Activated T-helper 1 cell treated with anti-CD3 and anti-CD28 coated beads, Interleukin-12 subunit alpha, Interleukin-12 subunit beta, Interleukin-2, Interleukin-4 antibody, amounts not matched to agents 30 ng/mL and 10 ng/mL and 1 ng/mL, durations not matched to agents 14 hours and 24 hours and 36 hours (primary cell): ENCODE measurements around the gene GPR137. TPM values are rescaled to one million over a fixed set of nuclear protein-coding genes. Genes with fewer than 3 reads are reported as not detected.
A peak's percentile ranks its signal among the peaks of the same experiment; 100 is the strongest.
"Not testable (repeated sequence)": the region's sequence is repeated elsewhere in the genome, so short reads cannot be mapped to it uniquely, and the experiment has no call there.

Source experiments
- DNase-seq: peaks from one replicate; pipeline ENCODE4 v3.0.0; 2021; ENCODE audit warnings: low spot score
- H3K27ac Mint-ChIP-seq: one replicate; pipeline ENCODE4 v1.8.0; 2021; ENCODE audit warnings: mild to moderate bottlenecking, mixed read lengths
- H3K27me3 Mint-ChIP-seq: one replicate; pipeline ENCODE4 v1.8.0; 2022; ENCODE audit warnings: mild to moderate bottlenecking, moderate library complexity, mixed read lengths; ENCODE audit not compliant: insufficient read depth
- H3K36me3 Mint-ChIP-seq: one replicate; pipeline ENCODE4 v1.8.0; 2021; ENCODE audit warnings: low read depth, mixed read lengths
- H3K4me1 Mint-ChIP-seq: one replicate; pipeline ENCODE4 v1.8.0; 2021; ENCODE audit warnings: low read depth, mixed read lengths
- H3K4me3 Mint-ChIP-seq: one replicate; pipeline ENCODE4 v1.8.0; 2021; ENCODE audit warnings: mild to moderate bottlenecking, moderate library complexity, mixed read lengths
- H3K9me3 Mint-ChIP-seq: one replicate; pipeline ENCODE4 v1.8.0; 2021; ENCODE audit warnings: mixed read lengths
- intact Hi-C: fragments of 100-400 bp; cut with micrococcal nuclease; formaldehyde crosslinking; loops from one replicate; pipeline ENCODE4 v1.15.1; 2024
- total RNA-seq: library from RNA; stranded (reverse); gene quantifications from 2 replicates; pipeline ENCODE4 v1.2.3, GENCODE V29; 2022

The GPR137 gene
- total RNA-seq, 1 donor from 2014 or later, result 35.3 TPM

- intact Hi-C loops, result no loop called here
- Mint-ChIP-seq H3K4me1 (peaks cover 12% of the 10 kb centered on the region), H3K27ac (peak overlapping the region; percentile 42), H3K36me3 (peaks cover 21% of the 10 kb centered on the region), H3K4me3 (no peak overlapping the region), H3K27me3 (no peaks in the 10 kb centered on the region), H3K9me3 (no peaks in the 10 kb centered on the region)
- no peak for DNase-seq
These were observed 27.3 kb downstream of the GPR137 start for GRCh38 chr11:64312947-64313346.

- intact Hi-C loops, result no loop called here
- Mint-ChIP-seq H3K36me3 (peaks cover 21% of the 10 kb centered on the region), H3K27me3 (no peaks in the 10 kb centered on the region), H3K4me3 (no peak overlapping the region), H3K27ac (no peak overlapping the region), H3K4me1 (peaks cover 12% of the 10 kb centered on the region), H3K9me3 (no peaks in the 10 kb centered on the region)
- no peak for DNase-seq
These were observed 28.0 kb downstream of the GPR137 start for GRCh38 chr11:64313491-64314145.

DNA sequence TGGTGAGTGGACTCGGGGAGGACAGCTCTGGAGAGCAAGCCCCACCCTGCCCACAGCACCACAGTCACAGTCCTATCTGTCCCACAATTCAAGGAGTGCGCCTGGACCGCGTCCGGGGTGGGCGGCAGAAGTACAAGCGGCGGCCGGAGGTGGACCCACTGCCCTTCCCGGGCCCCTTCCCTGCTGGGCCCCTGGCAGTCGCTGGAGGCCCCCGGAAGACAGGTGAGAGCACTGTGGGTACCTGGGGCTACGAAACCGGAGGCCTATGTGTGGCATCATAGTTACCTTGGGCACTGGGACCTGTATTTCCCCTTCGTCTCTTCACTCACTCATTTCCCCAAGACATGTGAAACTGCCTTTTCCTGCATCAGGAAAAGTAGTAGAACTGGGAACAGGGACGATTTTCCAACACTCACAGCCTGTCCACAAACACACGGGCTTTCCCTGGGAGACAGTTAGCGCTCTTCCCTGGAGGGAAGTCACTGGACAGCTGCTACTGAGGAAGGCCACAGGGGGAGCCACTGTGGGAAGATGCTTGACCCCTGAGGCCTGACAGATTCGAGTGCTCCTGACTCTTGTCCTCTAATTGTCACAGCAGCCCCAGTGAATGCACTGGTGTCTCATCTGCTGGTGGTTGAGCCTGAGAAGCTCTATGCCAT, 28.6 kb downstream of the GPR137 start:
- Mint-ChIP-seq H3K27me3 (no peaks in the 10 kb centered on the region), H3K9me3 (no peaks in the 10 kb centered on the region), H3K4me3 (no peak overlapping the region), H3K4me1 (peaks cover 17% of the 10 kb centered on the region), H3K36me3 (peaks cover 21% of the 10 kb centered on the region), H3K27ac (no peak overlapping the region)
- intact Hi-C loops, result no loop called here
- DNase-seq, result no peak

GRCh38 chr11:64314805-64315561, 29.3 kb downstream of the GPR137 start:
- peaks cover 24% of the 10 kb centered on the region for H3K4me1 Mint-ChIP-seq
- H3K4me3 Mint-ChIP-seq, result peak overlapping the region; percentile 45

DNA sequence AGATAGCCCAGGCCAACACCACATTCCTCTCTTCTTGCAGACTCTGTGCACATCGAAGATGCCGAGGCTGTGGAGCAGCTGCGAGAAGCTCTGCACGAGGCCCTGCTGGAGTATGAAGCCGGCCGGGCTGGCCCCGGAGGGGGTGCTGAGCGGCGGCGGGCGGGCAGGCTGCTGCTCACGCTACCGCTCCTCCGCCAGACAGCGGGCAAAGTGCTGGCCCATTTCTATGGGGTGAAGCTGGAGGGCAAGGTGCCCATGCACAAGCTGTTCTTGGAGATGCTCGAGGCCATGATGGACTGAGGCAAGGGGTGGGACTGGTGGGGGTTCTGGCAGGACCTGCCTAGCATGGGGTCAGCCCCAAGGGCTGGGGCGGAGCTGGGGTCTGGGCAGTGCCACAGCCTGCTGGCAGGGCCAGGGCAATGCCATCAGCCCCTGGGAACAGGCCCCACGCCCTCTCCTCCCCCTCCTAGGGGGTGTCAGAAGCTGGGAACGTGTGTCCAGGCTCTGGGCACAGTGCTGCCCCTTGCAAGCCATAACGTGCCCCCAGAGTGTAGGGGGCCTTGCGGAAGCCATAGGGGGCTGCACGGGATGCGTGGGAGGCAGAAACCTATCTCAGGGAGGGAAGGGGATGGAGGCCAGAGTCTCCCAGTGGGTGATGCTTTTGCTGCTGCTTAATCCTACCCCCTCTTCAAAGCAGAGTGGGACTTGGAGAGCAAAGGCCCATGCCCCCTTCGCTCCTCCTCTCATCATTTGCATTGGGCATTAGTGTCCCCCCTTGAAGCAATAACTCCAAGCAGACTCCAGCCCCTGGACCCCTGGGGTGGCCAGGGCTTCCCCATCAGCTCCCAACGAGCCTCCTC, 30.2 kb downstream of the GPR137 start:
- H3K4me1 Mint-ChIP-seq, result peaks cover 30% of the 10 kb centered on the region
- not testable (repeated sequence) for H3K27me3 Mint-ChIP-seq, DNase-seq, H3K9me3 Mint-ChIP-seq
- peak overlapping the region; percentile 100 for H3K27ac Mint-ChIP-seq
- H3K36me3 Mint-ChIP-seq, result peaks cover 25% of the 10 kb centered on the region
- peak overlapping the region; percentile 94 for H3K4me3 Mint-ChIP-seq
- intact Hi-C loops, result loop anchor here (5.0 kb wide), 1 partner anchor 329 kb away; the partner anchor contains the start of gene OTUB1

More at GRCh38 chr11:64314805-64315561, 29.3 kb downstream of the GPR137 start:
- no peak overlapping the region for H3K27ac Mint-ChIP-seq
- H3K27me3 Mint-ChIP-seq, result no peaks in the 10 kb centered on the region
- intact Hi-C loops, result loop anchor here (5.0 kb wide), 1 partner anchor 328 kb away; the partner anchor contains the start of gene OTUB1
- no peaks in the 10 kb centered on the region for H3K9me3 Mint-ChIP-seq
- DNase-seq, result no peak
- peaks cover 21% of the 10 kb centered on the region for H3K36me3 Mint-ChIP-seq

DNA sequence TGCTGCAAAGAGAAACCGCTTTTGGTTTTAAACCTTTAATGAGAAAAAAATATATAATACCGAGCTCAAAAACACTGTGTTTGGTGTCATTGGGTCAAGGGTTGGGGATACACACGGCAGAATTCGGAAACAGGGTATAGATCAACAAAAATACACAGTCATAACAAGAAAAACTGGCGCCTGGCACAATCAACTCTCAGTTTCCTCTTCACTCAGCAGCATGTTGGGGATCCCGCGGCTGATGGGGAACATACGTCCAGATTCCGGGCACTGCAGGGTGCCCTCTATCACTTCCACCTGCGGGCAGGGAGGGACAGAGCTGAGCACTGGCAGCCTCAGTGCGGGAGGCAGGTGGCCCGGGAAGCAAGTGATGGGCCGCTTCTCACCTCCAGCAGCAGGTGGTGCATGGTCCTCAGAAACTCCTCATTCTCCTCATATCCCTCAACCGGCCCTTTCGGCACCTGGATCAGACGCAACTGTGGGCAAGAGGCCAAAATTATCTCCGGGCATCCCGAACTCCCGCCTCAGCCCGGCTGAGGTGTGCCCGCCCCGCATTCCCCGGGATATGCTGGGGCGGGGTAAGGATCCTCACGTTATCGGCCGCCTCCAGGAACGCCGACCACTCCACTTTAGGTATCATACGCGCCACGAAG, 31.1 kb downstream of the GPR137 start:
- intact Hi-C loops, result loop anchor here (1.0 to 5.0 kb wide), 7 partner anchors 11 to 462 kb away; partner anchors contain the start of genes ESRRA, FKBP2, OTUB1 and RPS6KA4
- Mint-ChIP-seq H3K9me3 (no peaks in the 10 kb centered on the region), H3K36me3 (peaks cover 31% of the 10 kb centered on the region), H3K4me1 (peaks cover 34% of the 10 kb centered on the region), H3K27me3 (no peaks in the 10 kb centered on the region), H3K27ac (peak overlapping the region; percentile 100), H3K4me3 (peak overlapping the region; percentile 94)
- DNase-seq, result no peak

- Mint-ChIP-seq H3K9me3 (no peaks in the 10 kb centered on the region), H3K4me1 (peaks cover 34% of the 10 kb centered on the region), H3K36me3 (peaks cover 31% of the 10 kb centered on the region), H3K27me3 (no peaks in the 10 kb centered on the region), H3K4me3 (peak within 1 kb of the TSS; percentile 94), H3K27ac (peak within 1 kb of the TSS; percentile 100)
- intact Hi-C loops, result loop anchor here (1.0 to 5.0 kb wide), 7 partner anchors 12 to 461 kb away; partner anchors contain the start of genes ESRRA, FKBP2, OTUB1 and RPS6KA4
- DNase-seq, result peak; percentile 97
These were observed 31.8 kb downstream of the GPR137 start, which contains the start of gene TRMT112 for GRCh38 chr11:64317325-64317960. Gene TRMT112 (minus strand): TSS chr11:64317559. CDS start chr11:64317526, 33 bp downstream.

DNA sequence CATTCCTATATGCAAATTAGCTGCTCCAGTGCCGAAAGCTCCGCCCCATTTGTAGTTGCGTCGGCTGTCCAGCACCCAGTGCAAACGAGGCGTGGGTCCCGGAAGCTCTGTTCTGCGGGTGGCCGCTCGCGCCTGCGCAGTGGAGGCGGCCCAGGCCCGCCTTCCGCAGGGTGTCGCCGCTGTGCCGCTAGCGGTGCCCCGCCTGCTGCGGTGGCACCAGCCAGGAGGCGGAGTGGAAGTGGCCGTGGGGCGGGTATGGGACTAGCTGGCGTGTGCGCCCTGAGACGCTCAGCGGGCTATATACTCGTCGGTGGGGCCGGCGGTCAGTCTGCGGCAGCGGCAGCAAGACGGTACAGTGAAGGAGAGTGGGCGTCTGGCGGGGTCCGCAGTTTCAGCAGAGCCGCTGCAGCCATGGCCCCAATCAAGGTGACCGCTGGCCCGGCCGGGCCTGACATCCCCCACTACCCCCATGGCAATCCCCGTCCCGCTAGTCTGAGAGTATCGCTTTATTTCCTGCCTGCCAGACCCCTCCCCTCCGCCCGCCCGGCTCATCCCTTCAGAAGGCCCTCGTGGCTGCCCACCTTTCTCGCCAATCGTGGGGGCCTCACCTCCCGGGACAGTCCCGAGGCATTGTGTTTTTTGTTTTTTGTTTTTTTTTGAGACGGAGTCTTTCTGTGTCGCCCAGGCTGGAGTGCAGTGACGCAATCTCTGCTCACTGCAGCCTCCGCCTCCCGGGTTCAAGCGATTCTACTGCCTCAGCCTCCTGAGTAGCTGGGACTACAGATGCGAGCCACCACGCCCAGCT, 32.5 kb downstream of the GPR137 start, which contains the start of gene PRDX5:
PRDX5 (plus strand) TSS at position 161 of the 805 bp plus-strand sequence; CDS start at position 256, 95 bp downstream.
- H3K27me3 Mint-ChIP-seq, result no peaks in the 10 kb centered on the region
- H3K36me3 Mint-ChIP-seq, result peaks cover 27% of the 10 kb centered on the region
- H3K27ac Mint-ChIP-seq, result peak within 1 kb of the TSS; percentile 100
- H3K4me3 Mint-ChIP-seq, result peak within 1 kb of the TSS; percentile 94
- peak; percentile 96 for DNase-seq
- H3K4me1 Mint-ChIP-seq, result peaks cover 34% of the 10 kb centered on the region
- H3K9me3 Mint-ChIP-seq, result no peaks in the 10 kb centered on the region
- intact Hi-C loops, result loop anchor here (1.0 to 5.0 kb wide), 10 partner anchors 13 to 460 kb away; partner anchors contain the start of genes CCDC88B, ESRRA, FKBP2 and GPR137

DNA sequence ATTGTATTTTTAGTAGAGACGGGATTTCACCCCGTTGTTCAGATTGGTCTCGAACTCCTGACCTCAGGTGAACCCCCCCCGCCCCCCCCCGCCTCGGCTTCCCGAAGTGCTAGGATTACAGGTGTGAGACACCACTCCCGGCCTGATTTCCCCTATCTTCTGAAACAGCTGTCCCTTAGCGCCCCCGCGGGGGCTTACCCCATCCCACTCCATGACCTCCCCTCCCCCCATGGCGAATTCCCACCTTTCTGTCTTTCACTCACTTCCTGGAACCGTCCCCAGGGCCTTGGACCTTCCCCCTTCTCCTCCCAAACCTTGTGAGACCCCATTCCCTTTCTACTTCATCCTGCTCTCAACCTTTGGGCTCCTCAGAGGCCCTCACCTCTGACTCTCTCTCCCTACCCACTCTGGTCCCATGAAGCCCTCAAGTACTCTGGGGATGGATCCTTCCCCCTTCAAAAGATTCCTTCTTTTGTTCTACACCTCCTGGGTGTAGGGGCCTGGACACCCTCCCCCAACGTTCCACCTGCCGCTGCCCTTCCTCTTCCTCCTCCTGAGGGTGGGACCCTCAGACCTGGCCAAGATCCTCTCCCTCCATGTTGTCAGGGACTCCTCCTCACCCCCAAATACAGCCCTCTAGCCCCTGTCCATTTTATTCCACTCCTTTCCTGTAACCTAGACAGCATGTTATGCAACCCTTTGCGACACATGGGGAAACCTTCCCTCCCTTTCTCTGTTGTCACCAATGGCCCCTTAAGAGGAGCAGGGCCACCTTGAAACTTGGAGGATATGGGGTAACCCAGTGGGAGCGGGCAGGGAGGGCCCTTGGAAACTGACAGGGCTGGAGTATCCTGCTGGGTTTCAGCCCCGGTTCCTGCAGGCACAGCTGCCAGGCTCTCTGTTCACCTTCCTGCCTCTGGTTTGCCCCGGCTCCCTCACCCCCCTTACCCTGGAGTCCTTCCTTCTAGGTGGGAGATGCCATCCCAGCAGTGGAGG, 33.4 kb downstream of the GPR137 start:
- Mint-ChIP-seq H3K27ac (peak overlapping the region; percentile 100), H3K4me3 (peak overlapping the region; percentile 94), H3K9me3 (no peaks in the 10 kb centered on the region), H3K4me1 (peaks cover 34% of the 10 kb centered on the region), H3K27me3 (no peaks in the 10 kb centered on the region), H3K36me3 (peaks cover 27% of the 10 kb centered on the region)
- DNase-seq, result no peak
- intact Hi-C loops, result loop anchor here (1.0 to 5.0 kb wide), 4 partner anchors 12 to 332 kb away; partner anchors contain the start of genes CCDC88B, GPR137 and OTUB1

DNA sequence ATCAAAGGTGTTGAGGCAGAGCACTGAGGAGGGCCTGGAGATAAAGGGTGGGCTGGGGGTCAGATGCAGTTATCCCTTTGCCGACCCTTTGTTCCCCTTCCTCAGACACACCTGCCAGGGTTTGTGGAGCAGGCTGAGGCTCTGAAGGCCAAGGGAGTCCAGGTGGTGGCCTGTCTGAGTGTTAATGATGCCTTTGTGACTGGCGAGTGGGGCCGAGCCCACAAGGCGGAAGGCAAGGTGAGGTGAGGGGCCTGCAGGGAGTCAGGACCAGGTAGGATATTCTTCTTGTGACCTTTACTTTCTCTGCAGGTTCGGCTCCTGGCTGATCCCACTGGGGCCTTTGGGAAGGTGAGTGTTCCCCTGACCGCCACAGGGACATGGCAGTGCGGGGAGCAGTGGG, 34.9 kb downstream of the GPR137 start:
- peaks cover 34% of the 10 kb centered on the region for H3K4me1 Mint-ChIP-seq
- H3K27me3 Mint-ChIP-seq, result no peaks in the 10 kb centered on the region
- intact Hi-C loops, result no loop called here
- no peak overlapping the region for H3K27ac Mint-ChIP-seq
- H3K4me3 Mint-ChIP-seq, result peak overlapping the region; percentile 54
- DNase-seq, result no peak
- no peaks in the 10 kb centered on the region for H3K9me3 Mint-ChIP-seq
- peaks cover 22% of the 10 kb centered on the region for H3K36me3 Mint-ChIP-seq
